Prostate gland (tissue), 2 donors: ENCODE data around the gene AGAP4.
"Not testable (repeated sequence)": the region's sequence is repeated elsewhere in the genome, so short reads cannot be mapped to it uniquely, and the experiment has no call there.

Experiments
- POLR2AphosphoS5 ChIP-seq: sonication (generic); formaldehyde crosslinking; IDR thresholded peaks from one replicate; pipeline ENCODE4 v1.6.1; 2017; ENCODE audit warnings: antibody characterized with exemption
- TF ChIP-seq, protein P1 (sequence below), 4 experiments: fragments of 200-600 bp in 2 of 4; fragments of 450-650 bp in 2 of 4; sonication (generic) in 2 of 4; IDR thresholded peaks; 1 replicate in 3 of 4; 2 replicates in 1 of 4; pipeline ENCODE4 v1.5.1; 2016 to 2019; ENCODE audit warnings: antibody characterized with exemption in 4 of 4, mild to moderate bottlenecking in 2 of 4, moderate library complexity in 2 of 4

DNA sequence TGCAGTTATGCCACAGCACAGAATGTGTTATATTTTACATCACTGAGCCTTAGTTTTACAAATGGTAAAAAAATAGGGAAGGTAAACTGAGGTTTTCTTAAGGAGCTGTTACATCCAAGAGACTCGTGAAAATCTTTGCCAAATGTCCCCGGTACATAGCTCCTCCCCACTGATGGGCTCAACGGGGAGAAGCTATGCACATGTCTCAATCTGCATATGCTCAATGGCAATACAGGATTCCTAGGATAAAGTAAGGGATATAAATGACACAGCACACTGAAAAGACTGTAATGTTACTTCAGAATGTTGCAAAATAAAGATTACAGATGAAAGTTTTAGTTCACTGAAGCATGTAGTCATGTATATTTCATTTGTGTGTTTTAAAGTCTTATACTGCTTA lies 17.0 kb upstream of the AGAP4 start:
- TF ChIP-seq, protein P1, sequence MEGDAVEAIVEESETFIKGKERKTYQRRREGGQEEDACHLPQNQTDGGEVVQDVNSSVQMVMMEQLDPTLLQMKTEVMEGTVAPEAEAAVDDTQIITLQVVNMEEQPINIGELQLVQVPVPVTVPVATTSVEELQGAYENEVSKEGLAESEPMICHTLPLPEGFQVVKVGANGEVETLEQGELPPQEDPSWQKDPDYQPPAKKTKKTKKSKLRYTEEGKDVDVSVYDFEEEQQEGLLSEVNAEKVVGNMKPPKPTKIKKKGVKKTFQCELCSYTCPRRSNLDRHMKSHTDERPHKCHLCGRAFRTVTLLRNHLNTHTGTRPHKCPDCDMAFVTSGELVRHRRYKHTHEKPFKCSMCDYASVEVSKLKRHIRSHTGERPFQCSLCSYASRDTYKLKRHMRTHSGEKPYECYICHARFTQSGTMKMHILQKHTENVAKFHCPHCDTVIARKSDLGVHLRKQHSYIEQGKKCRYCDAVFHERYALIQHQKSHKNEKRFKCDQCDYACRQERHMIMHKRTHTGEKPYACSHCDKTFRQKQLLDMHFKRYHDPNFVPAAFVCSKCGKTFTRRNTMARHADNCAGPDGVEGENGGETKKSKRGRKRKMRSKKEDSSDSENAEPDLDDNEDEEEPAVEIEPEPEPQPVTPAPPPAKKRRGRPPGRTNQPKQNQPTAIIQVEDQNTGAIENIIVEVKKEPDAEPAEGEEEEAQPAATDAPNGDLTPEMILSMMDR (IDR thresholded peaks at IDR 0.05) = not testable (repeated sequence)
- TF ChIP-seq POLR2AphosphoS5 = not testable (repeated sequence)
